Progenitor cell of endocrine pancreas (in vitro differentiated cells): ENCODE results near the gene PHLDB1. TPM values are rescaled to one million over a fixed set of nuclear protein-coding genes. Genes with fewer than 3 reads are reported as not detected.

Source experiments
- DNase-seq: peaks from one replicate; pipeline ENCODE4 v3.0.0; 2021; ENCODE audit warnings: low spot score; ENCODE audit not compliant: unreplicated experiment
- H3K27ac Mint-ChIP-seq: 2 replicates; pipeline ENCODE4 v1.8.0; 2021; ENCODE audit warnings: mild to moderate bottlenecking, moderate library complexity, mixed read lengths
- H3K27me3 Mint-ChIP-seq: 2 replicates; pipeline ENCODE4 v1.8.0; 2021; ENCODE audit warnings: mixed read lengths
- H3K36me3 Mint-ChIP-seq: 2 replicates; pipeline ENCODE4 v1.8.0; 2022; ENCODE audit warnings: mixed read lengths; ENCODE audit not compliant: insufficient read depth
- H3K4me1 Mint-ChIP-seq: 2 replicates; pipeline ENCODE4 v1.8.0; 2021; ENCODE audit warnings: low read depth, mixed read lengths
- H3K4me3 Mint-ChIP-seq: 2 replicates; pipeline ENCODE4 v1.8.0; 2021; ENCODE audit warnings: low read depth, mild to moderate bottlenecking, moderate library complexity, mixed read lengths
- H3K9me3 Mint-ChIP-seq: 2 replicates; pipeline ENCODE4 v1.8.0; 2021; ENCODE audit warnings: low read depth, mixed read lengths
- CTCF ChIP-seq: fragments of 200-600 bp; sonication (generic); IDR thresholded peaks from one replicate; pipeline ENCODE4 v1.5.0; 2021; ENCODE audit warnings: antibody characterized with exemption, mild to moderate bottlenecking; ENCODE audit not compliant: unreplicated experiment
- total RNA-seq: library from RNA; stranded (reverse); gene quantifications from 2 replicates; pipeline ENCODE4 v1.2.1, GENCODE V29; 2021

The PHLDB1 gene
- total RNA-seq, 1 donor from 2014 or later, result 110 TPM

- peaks cover 26% of the 10 kb centered on the region for H3K36me3 Mint-ChIP-seq
- no peaks in the 10 kb centered on the region for H3K9me3 Mint-ChIP-seq
- TF ChIP-seq CTCF, result no peak
- no peak overlapping the region for H3K4me3 Mint-ChIP-seq
- H3K4me1 Mint-ChIP-seq, result peaks cover 19% of the 10 kb centered on the region
- no peak for DNase-seq
- no peaks in the 10 kb centered on the region for H3K27me3 Mint-ChIP-seq
- H3K27ac Mint-ChIP-seq, result no peak overlapping the region
Measured at GRCh38 chr11:118632577-118633318, 25.3 kb downstream of the PHLDB1 start.

GRCh38 chr11:118633319-118633690, 25.9 kb downstream of the PHLDB1 start:
- Mint-ChIP-seq H3K27me3 (no peaks in the 10 kb centered on the region), H3K9me3 (no peaks in the 10 kb centered on the region), H3K27ac (no peak overlapping the region), H3K36me3 (peaks cover 29% of the 10 kb centered on the region), H3K4me3 (no peak overlapping the region), H3K4me1 (peaks cover 19% of the 10 kb centered on the region)
- TF ChIP-seq CTCF, result no peak
- DNase-seq, result no peak

GRCh38 chr11:118633979-118634378, 26.6 kb downstream of the PHLDB1 start:
- Mint-ChIP-seq H3K4me3 (no peak overlapping the region), H3K27me3 (no peaks in the 10 kb centered on the region), H3K36me3 (peaks cover 28% of the 10 kb centered on the region), H3K27ac (peak overlapping the region; percentile 92), H3K9me3 (no peaks in the 10 kb centered on the region), H3K4me1 (peaks cover 19% of the 10 kb centered on the region)
- TF ChIP-seq CTCF, result no peak
- DNase-seq, result no peak

- peak overlapping the region; percentile 92 for H3K27ac Mint-ChIP-seq
- peak; percentile 80 for DNase-seq
- H3K4me1 Mint-ChIP-seq, result peaks cover 19% of the 10 kb centered on the region
- H3K4me3 Mint-ChIP-seq, result peak overlapping the region; percentile 66
- TF ChIP-seq CTCF, result peak; percentile 40
- no peaks in the 10 kb centered on the region for H3K9me3 Mint-ChIP-seq
- peaks cover 23% of the 10 kb centered on the region for H3K36me3 Mint-ChIP-seq
- no peaks in the 10 kb centered on the region for H3K27me3 Mint-ChIP-seq
Measured at GRCh38 chr11:118634431-118635236, 27.2 kb downstream of the PHLDB1 start.

- peaks cover 25% of the 10 kb centered on the region for H3K36me3 Mint-ChIP-seq
- peak overlapping the region; percentile 66 for H3K4me3 Mint-ChIP-seq
- TF ChIP-seq CTCF, result no peak
- DNase-seq, result no peak
- no peaks in the 10 kb centered on the region for H3K9me3 Mint-ChIP-seq
- H3K27ac Mint-ChIP-seq, result peak overlapping the region; percentile 71
- no peaks in the 10 kb centered on the region for H3K27me3 Mint-ChIP-seq
- H3K4me1 Mint-ChIP-seq, result peaks cover 19% of the 10 kb centered on the region
Measured at GRCh38 chr11:118635237-118635591, 27.8 kb downstream of the PHLDB1 start.
